GM19455 (cell line): ENCODE measurements around the gene ZC2HC1C.
"Not testable (repeated sequence)": the region's sequence is repeated elsewhere in the genome, so short reads cannot be mapped to it uniquely, and the experiment has no call there.

Source experiments
- ATAC-seq: cut with Tn5 transposase; IDR thresholded peaks from one replicate; pipeline ENCODE4 v1.9.1; 2021; ENCODE audit not compliant: unreplicated experiment

Gene ZC2HC1C

GRCh38 chr14:75053396-75054291 lies 15.8 kb upstream of the ZC2HC1C start:
- ATAC-seq, result no peak

DNA sequence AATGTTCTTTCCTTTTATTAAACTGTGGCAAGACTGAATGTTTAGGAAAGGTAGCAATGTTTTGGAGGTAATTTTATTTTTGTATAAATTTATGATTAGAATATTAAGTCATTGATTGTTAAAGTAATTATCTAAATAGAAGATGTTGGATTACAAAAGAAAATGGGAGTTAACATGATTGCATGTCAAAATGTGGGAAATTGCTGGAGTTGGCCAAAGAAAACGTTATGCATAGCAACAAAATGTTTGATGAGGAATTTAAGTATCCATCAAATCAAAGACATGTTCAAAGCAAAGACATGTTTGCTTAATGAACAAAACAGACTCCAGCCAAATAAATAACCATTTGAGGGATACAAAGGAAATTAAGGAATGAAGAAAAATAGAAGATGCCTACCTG lies 15.0 kb upstream of the ZC2HC1C start:
- no peak for ATAC-seq

DNA sequence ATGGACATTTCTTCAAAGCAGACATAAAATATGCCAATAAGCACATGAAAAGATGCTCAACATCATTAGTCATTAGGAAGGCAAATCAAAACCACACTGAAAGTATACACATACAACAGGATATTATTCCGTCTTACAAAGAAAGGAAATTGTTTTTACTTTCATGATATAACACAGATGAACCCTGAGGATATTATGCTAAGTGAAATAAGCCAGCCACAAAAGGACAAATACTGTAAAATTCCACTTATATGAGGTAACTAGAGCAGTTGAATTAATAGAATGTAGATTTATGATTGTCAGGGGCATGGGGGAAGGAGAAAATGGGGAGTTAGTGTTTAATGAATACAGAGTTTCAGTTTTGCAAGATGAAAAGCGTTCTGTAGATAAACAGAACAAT lies 9.8 kb upstream of the ZC2HC1C start:
- no peak for ATAC-seq

GRCh38 chr14:75060420-75060819 lies 9.0 kb upstream of the ZC2HC1C start:
- no peak for ATAC-seq

DNA sequence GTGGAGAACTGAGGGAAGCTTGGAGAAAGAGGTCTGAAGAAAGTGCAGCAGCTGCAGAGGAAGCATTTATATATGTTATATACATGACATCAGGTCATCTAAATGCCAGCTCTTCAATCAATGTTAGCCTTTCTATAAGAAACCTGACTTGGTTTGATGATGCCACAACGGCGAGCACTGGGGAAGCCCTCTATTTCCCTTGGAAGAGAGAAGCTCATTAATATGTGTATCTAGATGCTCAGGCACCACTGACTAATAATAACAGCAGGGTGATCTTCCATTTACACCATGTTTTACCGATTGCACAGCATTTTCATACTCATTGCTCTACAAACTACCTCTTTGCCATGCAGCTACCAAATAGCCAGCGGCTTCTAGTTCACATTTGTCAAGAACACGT lies 6.4 kb upstream of the ZC2HC1C start:
- no peak for ATAC-seq

- ATAC-seq, result peak; percentile 97
Observed at GRCh38 chr14:75063491-75064204, 5.8 kb upstream of the ZC2HC1C start, which contains the start of gene ACYP1. Gene ACYP1 (minus strand): TSS chr14:75064024. CDS start chr14:75063553, 471 bp downstream.

DNA sequence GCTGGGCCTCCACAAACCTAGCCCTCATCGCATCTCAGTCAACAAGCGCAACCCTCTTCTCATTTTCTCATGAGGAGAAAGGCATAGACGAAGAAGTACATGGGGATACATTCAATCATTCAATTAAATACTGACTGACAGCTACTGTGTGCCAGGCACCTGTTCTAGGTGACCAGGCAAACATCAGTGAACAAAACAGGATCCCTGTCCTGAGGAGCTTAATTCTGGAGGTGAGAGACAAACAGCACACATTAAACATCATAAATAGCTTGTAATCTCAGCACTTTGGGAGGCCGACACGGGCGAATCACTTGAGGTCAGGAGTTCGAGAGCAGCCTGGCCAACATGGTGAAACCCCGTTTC lies 5.3 kb upstream of the ZC2HC1C start:
- peak; percentile 22 for ATAC-seq

GRCh38 chr14:75066691-75067090 lies 2.8 kb upstream of the ZC2HC1C start:
- ATAC-seq, result no peak

- no peak for ATAC-seq
Observed at GRCh38 chr14:75067212-75067611, 2.2 kb upstream of the ZC2HC1C start.

- not testable (repeated sequence) for ATAC-seq
Observed at GRCh38 chr14:75067765-75068164, 1.7 kb upstream of the ZC2HC1C start.

- ATAC-seq, result no peak
Observed at GRCh38 chr14:75068294-75069120, 934 bp upstream of the ZC2HC1C start.

GRCh38 chr14:75069811-75070145 lies 337 bp downstream of the ZC2HC1C start:
- ATAC-seq, result no peak

- no peak for ATAC-seq
Observed at GRCh38 chr14:75070383-75070782, 942 bp downstream of the ZC2HC1C start.

GRCh38 chr14:75077794-75078193 lies 8.4 kb downstream of the ZC2HC1C start:
- ATAC-seq, result no peak

GRCh38 chr14:75079521-75079920 lies 10.1 kb downstream of the ZC2HC1C start:
- ATAC-seq, result no peak

DNA sequence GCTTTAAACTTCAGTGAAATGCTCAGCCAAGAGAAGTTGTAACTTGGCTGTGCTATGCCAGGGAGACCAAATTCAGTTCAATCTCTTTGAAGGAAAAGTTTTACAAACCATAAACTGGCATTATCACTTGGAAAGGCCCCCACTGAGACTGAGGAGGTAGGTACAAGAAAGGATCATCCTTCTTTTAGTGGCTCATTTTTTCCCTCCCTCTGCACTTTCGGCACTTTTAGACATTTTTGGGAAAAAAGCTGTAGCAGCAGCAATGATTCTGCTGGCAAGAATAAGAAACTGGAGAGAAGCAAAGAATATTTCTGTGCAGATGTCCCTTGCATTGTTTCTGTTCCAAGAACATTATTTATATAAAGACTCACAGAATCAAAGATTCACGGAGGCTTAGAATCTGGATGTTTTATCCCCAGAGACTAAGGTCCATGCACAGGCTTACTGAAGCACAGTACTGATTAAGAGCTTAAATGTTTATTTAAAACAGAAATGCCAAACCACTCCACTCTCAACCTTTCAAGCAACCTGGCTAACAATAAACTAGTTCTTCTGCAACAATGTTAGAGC lies 12.3 kb downstream of the ZC2HC1C start:
- ATAC-seq, result no peak

DNA sequence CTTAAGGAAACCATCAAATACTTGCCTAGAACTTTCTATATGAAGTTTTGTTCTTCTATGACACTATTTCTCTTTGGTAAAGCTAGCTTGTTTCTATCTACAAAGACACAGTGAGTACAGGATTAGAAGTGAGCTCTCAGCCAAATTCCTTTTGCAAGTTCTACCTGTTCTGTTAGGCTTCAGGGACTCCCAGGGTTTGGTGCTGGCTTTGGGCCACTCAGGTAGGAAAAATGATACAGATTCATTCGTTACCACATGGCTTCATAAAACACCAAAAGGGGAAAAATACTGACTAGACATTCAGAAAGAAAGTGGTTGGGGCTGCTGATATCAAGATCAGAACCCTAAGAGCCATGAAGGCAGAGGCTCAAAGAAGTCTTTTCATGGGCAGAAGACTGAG lies 13.8 kb downstream of the ZC2HC1C start:
- no peak for ATAC-seq

DNA sequence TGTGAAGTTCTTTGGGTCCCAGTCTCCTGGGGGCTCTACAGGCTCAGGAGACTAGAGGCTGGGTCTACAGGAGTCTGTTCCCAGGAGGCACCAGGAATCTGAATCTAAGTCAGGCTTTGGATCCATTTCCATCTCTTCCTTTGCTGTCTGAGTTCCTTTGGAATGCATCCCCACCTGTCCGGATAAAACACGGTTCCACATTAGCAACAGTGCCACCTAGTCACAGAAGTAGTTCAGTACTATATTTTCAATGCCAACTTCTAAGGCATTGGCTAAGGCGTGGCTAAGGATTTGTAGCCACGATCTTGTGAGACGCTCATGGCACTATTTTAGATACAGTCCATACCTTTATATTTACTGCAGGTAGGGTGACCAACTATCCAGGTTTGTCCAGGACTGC lies 15.1 kb downstream of the ZC2HC1C start:
- ATAC-seq, result no peak

- ATAC-seq, result no peak
Observed at GRCh38 chr14:75088153-75088552, 18.7 kb downstream of the ZC2HC1C start.

- ATAC-seq, result no peak
Observed at GRCh38 chr14:75088566-75089373, 19.3 kb downstream of the ZC2HC1C start.
